GM12874 (cell line): ENCODE data around the gene GSE1.
A peak's percentile ranks its signal among the peaks of the same experiment; 100 is the strongest.

Experiments
- CTCF ChIP-seq: IDR thresholded peaks from 2 replicates; pipeline ENCODE4 v1.5.1; 2011; ENCODE audit warnings: low read depth, mild to moderate bottlenecking, control low read depth, low read length, moderate library complexity; ENCODE audit not compliant: insufficient read depth

Gene GSE1

GRCh38 chr16:85717393-85718152 is 104.5 kb downstream of the GSE1 start:
- TF ChIP-seq CTCF, result peak; percentile 59

GRCh38 chr16:85718153-85718477 is 105.0 kb downstream of the GSE1 start:
- no peak for TF ChIP-seq CTCF

DNA sequence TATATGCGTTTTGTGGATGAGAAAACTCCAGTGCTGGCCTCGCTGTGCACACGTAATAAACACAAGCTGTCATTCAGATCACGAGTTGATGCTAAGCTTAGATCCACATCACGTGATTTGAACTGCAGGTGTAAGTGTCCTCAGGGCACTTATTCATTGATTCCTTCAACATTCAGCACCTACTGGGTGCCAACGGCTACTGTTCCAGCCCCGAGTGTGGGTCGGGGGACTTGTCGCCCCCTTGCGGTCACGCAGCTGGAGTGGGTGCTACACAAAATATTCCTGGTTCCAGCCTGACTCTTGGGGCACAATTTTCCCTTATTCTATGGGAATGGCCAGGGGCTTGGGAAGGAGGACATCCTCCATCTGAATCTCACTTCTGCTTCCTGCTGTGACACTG is 105.6 kb downstream of the GSE1 start:
- peak; percentile 67 for TF ChIP-seq CTCF

DNA sequence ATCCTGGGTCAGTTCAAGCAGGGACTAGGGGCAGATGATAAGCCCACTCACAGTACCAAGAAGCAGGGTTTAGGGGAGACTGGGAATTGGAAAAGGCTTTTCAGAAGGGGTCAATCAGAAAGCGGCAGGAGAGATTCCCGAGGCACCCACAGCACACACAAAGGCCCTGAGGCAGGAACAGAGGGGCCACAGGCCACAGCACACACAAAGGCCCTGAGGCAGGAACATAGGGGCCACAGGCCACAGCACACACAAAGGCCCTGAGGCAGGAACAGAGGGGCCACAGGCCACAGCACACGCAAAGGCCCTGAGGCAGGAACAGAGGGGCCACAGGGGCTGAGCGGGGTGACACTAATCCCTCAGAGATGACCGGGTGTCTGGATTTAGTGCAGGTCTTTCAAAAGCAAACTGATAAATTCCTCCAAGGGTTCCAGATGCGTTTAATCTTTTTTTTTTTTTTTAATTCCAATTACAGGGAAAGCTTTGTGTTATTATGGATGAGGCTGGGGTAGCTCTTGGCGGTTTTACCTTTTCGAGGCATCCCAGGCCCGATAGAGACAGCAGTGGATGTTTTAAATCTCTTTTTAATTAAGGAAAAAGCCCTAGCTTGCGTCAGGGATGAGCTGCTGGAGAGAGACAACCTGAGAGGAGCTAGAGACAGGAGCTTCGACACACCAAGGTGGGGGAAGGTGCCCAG is 106.6 kb downstream of the GSE1 start:
- TF ChIP-seq CTCF, result no peak

- no peak for TF ChIP-seq CTCF
Measured at GRCh38 chr16:85720302-85720637, 107.1 kb downstream of the GSE1 start.

DNA sequence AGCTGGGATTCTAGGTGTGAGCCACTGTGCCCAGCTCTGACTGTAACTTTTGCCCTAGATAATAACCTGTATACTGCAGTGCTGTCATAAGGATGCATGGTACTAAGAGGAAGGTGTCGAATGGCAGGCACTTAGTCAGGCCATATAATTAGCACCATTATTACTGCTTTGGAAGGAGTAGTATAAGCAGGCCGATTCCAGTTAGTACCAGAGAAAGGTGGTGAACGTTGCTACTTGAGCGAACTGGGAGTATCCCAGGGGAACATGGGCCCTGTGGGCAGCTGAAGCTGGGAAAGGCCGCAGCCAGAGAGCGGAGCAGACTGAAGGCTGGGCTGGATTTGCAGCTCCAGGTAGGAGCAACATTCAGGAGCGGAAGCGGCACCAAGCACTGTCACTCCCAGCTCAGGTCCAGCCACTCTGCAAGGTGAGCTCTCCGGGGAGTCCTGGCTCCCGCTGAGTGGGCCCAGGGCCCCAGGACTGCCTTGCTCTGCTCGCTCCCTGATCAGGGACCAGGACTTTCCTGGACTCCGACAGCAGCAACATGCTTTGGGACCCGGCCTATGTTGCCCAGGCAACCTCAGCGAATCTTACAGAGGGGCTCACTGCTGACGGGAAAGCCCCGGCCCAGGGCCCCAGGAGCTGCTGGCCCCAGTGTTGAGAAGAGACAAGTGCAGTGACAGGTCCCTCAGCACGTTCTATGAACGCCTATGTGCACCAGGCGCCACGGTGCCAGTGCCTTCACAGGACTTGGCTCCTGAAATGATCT is 109.2 kb downstream of the GSE1 start:
- TF ChIP-seq CTCF, result no peak

- TF ChIP-seq CTCF, result no peak
Measured at GRCh38 chr16:85724126-85724879, 111.2 kb downstream of the GSE1 start.
